LNCaP clone FGC (cell line): ENCODE results near the gene AUNIP.

Experiments
- DNase-seq: peaks from one replicate; pipeline ENCODE4 v3.0.0-alpha.2; 2011; ENCODE audit warnings: low read depth
- H3K4me3 ChIP-seq: 2 replicates; pipeline ENCODE4 v1.5.1; 2011; ENCODE audit warnings: mild to moderate bottlenecking, low read depth, low read length, control low read depth
- CTCF ChIP-seq: IDR thresholded peaks from 2 replicates; pipeline ENCODE4 v1.5.1; 2012; ENCODE audit warnings: mild to moderate bottlenecking; ENCODE audit not compliant: control insufficient read depth, insufficient read depth; ENCODE audit errors: extremely low read depth

AUNIP gene

GRCh38 chr1:25784575-25785051 lies 74.6 kb downstream of the AUNIP start:
- no peak for DNase-seq
- H3K4me3 ChIP-seq: no peak overlapping the region
- TF ChIP-seq CTCF: no peak
